ENCODE measurements around the gene ABHD6. TPM values are rescaled to one million over a fixed set of nuclear protein-coding genes. Genes with fewer than 3 reads are reported as not detected.

The ABHD6 gene
- polyA plus RNA-seq, 1 donor from 2014 or later, result 38.9 TPM

- Histone ChIP-seq H3K27ac (ENCODE audit: low read length) (no peak overlapping the region), H3K79me2 (replicated peaks; ENCODE audit: insufficient read depth, low read length) (no peaks in the 10 kb centered on the region), H3K36me3 (ENCODE audit: insufficient read depth, low read length) (no peaks in the 10 kb centered on the region), H3F3A (ENCODE audit: insufficient read depth, low read length, poor library complexity, severe bottlenecking) (no peaks in the 10 kb centered on the region), H2AFZ (ENCODE audit: low read depth, low read length) (no peak overlapping the region), H3K4me2 (ENCODE audit: low read length) (no peak overlapping the region), H3K9ac (ENCODE audit: low read length) (no peak overlapping the region), H3K9me2 (ENCODE audit: insufficient read depth, low read length) (no peaks in the 10 kb centered on the region), H3K4me3 (ENCODE audit: low read length) (no peak overlapping the region), H3K9me3 (ENCODE audit: low read length) (no peaks in the 10 kb centered on the region), H3K27me3 (ENCODE audit: insufficient read depth, low read depth, low read length) (no peaks in the 10 kb centered on the region), H4K20me1 (ENCODE audit: insufficient read depth) (no peaks in the 10 kb centered on the region)
- no peak for TF ChIP-seq EP300 (conservative IDR thresholded peaks at IDR 0.05; ENCODE audit: poor library complexity, severe bottlenecking)
- TF ChIP-seq POLR2AphosphoS5 (IDR thresholded peaks at IDR 0.05), result no peak
- no peak for TF ChIP-seq TAF1 (IDR thresholded peaks at IDR 0.05; ENCODE audit: low read depth)
- TF ChIP-seq, protein P1, sequence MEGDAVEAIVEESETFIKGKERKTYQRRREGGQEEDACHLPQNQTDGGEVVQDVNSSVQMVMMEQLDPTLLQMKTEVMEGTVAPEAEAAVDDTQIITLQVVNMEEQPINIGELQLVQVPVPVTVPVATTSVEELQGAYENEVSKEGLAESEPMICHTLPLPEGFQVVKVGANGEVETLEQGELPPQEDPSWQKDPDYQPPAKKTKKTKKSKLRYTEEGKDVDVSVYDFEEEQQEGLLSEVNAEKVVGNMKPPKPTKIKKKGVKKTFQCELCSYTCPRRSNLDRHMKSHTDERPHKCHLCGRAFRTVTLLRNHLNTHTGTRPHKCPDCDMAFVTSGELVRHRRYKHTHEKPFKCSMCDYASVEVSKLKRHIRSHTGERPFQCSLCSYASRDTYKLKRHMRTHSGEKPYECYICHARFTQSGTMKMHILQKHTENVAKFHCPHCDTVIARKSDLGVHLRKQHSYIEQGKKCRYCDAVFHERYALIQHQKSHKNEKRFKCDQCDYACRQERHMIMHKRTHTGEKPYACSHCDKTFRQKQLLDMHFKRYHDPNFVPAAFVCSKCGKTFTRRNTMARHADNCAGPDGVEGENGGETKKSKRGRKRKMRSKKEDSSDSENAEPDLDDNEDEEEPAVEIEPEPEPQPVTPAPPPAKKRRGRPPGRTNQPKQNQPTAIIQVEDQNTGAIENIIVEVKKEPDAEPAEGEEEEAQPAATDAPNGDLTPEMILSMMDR (IDR thresholded peaks at IDR 0.05; ENCODE audit: poor library complexity, severe bottlenecking), result no peak
- TF ChIP-seq RAD21 (conservative IDR thresholded peaks at IDR 0.05), result no peak
- no peak for TF ChIP-seq SMC3 (conservative IDR thresholded peaks at IDR 0.05; ENCODE audit: poor library complexity)
- TF ChIP-seq, protein P2, sequence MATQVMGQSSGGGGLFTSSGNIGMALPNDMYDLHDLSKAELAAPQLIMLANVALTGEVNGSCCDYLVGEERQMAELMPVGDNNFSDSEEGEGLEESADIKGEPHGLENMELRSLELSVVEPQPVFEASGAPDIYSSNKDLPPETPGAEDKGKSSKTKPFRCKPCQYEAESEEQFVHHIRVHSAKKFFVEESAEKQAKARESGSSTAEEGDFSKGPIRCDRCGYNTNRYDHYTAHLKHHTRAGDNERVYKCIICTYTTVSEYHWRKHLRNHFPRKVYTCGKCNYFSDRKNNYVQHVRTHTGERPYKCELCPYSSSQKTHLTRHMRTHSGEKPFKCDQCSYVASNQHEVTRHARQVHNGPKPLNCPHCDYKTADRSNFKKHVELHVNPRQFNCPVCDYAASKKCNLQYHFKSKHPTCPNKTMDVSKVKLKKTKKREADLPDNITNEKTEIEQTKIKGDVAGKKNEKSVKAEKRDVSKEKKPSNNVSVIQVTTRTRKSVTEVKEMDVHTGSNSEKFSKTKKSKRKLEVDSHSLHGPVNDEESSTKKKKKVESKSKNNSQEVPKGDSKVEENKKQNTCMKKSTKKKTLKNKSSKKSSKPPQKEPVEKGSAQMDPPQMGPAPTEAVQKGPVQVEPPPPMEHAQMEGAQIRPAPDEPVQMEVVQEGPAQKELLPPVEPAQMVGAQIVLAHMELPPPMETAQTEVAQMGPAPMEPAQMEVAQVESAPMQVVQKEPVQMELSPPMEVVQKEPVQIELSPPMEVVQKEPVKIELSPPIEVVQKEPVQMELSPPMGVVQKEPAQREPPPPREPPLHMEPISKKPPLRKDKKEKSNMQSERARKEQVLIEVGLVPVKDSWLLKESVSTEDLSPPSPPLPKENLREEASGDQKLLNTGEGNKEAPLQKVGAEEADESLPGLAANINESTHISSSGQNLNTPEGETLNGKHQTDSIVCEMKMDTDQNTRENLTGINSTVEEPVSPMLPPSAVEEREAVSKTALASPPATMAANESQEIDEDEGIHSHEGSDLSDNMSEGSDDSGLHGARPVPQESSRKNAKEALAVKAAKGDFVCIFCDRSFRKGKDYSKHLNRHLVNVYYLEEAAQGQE (IDR thresholded peaks at IDR 0.05; ENCODE audit: borderline replicate concordance), result no peak
- no peak for TF ChIP-seq MXI1 (conservative IDR thresholded peaks at IDR 0.05; ENCODE audit: poor library complexity, severe bottlenecking)
- no peak for TF ChIP-seq EZH2 (IDR thresholded peaks at IDR 0.05; ENCODE audit: borderline replicate concordance, insufficient read depth, low read length, poor library complexity, severe bottlenecking)
These were observed 14.0 kb downstream of the ABHD6 start for GRCh38 chr3:58251631-58252035.

DNA sequence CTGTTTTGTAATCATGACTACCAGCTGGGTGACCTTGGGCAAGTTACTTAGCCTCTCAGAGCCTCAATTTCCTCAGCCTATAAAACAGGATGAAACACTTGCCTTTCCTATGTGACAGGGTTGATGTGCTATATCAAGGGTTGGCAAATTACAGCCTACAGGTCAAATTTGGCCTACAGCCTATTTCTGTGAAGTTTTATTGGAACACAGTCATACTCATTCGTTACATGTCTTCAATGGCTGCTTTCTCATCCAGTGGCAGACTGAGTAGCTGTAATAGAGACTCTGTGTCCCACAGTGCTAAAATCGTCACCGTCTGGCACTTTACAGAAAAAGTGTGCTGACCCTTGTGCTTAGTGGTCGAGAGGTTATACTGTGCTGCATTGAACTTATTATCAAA, 16.6 kb downstream of the ABHD6 start:
- no peaks in the 10 kb centered on the region for H3F3A ChIP-seq (ENCODE audit: insufficient read depth, low read length, poor library complexity, severe bottlenecking)
- no peaks in the 10 kb centered on the region for H3K79me2 ChIP-seq (replicated peaks; ENCODE audit: insufficient read depth, low read length)
- TF ChIP-seq MXI1 (conservative IDR thresholded peaks at IDR 0.05; ENCODE audit: poor library complexity, severe bottlenecking) (no peak), EP300 (conservative IDR thresholded peaks at IDR 0.05; ENCODE audit: poor library complexity, severe bottlenecking) (no peak), RAD21 (conservative IDR thresholded peaks at IDR 0.05) (no peak), SMC3 (conservative IDR thresholded peaks at IDR 0.05; ENCODE audit: poor library complexity) (no peak), TAF1 (IDR thresholded peaks at IDR 0.05; ENCODE audit: low read depth) (no peak), POLR2AphosphoS5 (IDR thresholded peaks at IDR 0.05) (no peak)
- TF ChIP-seq, protein P2 (IDR thresholded peaks at IDR 0.05; ENCODE audit: borderline replicate concordance), result no peak
- TF ChIP-seq, protein P1 (IDR thresholded peaks at IDR 0.05; ENCODE audit: poor library complexity, severe bottlenecking), result no peak
- no peaks in the 10 kb centered on the region for H3K27me3 ChIP-seq (ENCODE audit: insufficient read depth, low read depth, low read length)
- no peak overlapping the region for H3K27ac ChIP-seq (ENCODE audit: low read length)
- no peak overlapping the region for H2AFZ ChIP-seq (ENCODE audit: low read depth, low read length)
- no peaks in the 10 kb centered on the region for H3K9me3 ChIP-seq (ENCODE audit: low read length)
- no peak overlapping the region for H3K9ac ChIP-seq (ENCODE audit: low read length)
- no peak overlapping the region for H3K4me3 ChIP-seq (ENCODE audit: low read length)
- H4K20me1 ChIP-seq (ENCODE audit: insufficient read depth), result no peaks in the 10 kb centered on the region
- H3K36me3 ChIP-seq (ENCODE audit: insufficient read depth, low read length), result no peaks in the 10 kb centered on the region
- H3K9me2 ChIP-seq (ENCODE audit: insufficient read depth, low read length), result no peaks in the 10 kb centered on the region
- H3K4me2 ChIP-seq (ENCODE audit: low read length), result no peak overlapping the region

Data from neural cell (in vitro differentiated cells).